ENCODE measurements around the gene PSG6. TPM values are rescaled to one million over a fixed set of nuclear protein-coding genes. Genes with fewer than 3 reads are reported as not detected.
"Not testable (repeated sequence)": the region's sequence is repeated elsewhere in the genome, so short reads cannot be mapped to it uniquely, and the experiment has no call there.

The PSG6 gene
- total RNA-seq, 8 experiments from 2014 or later = 0.29 to 1.00 (median 0.58) TPM; not detected in 4

- WGBS, 10 experiments = 0% methylated on average over 1 of the region's 1 CpG; no CpG with 5 or more reads in 7 of the 10 experiments
- ATAC-seq (replicated peaks in 6 of 8); H3K27ac ChIP-seq; in situ Hi-C loops (cut with MboI; ENCODE audit: low pct_unique_long_range_greater_than_20kb in 2 of 9, low sequenced_read_pairs in 9 of 9, unreplicated experiment in 9 of 9); H3K4me3 ChIP-seq; H3K4me1 ChIP-seq (replicated peaks in 1 of 2): not testable (repeated sequence)
Observed at GRCh38 chr19:42898656-42899055, 19.0 kb downstream of the PSG6 start.

- in situ Hi-C loops (cut with MboI; ENCODE audit: low pct_unique_long_range_greater_than_20kb in 2 of 9, low sequenced_read_pairs in 9 of 9, unreplicated experiment in 9 of 9) = not testable (repeated sequence)
Observed at GRCh38 chr19:42897729-42898128, 20.0 kb downstream of the PSG6 start.

GRCh38 chr19:42890446-42890845 lies 27.2 kb downstream of the PSG6 start:
- H3K27ac ChIP-seq; H3K4me3 ChIP-seq; in situ Hi-C loops (cut with MboI; ENCODE audit: low pct_unique_long_range_greater_than_20kb in 2 of 9, low sequenced_read_pairs in 9 of 9, unreplicated experiment in 9 of 9); H3K4me1 ChIP-seq (replicated peaks in 1 of 2); ATAC-seq (replicated peaks in 6 of 8): not testable (repeated sequence)
- WGBS, 10 experiments = 8 to 100% (median 50%) methylated on average over 1 to 4 of the region's 7 CpGs; no CpG with 5 or more reads in 2 of the 10 experiments

More at GRCh38 chr19:42897729-42898128, 20.0 kb downstream of the PSG6 start:
- ATAC-seq (replicated peaks in 6 of 8); H3K27ac ChIP-seq; H3K4me3 ChIP-seq; H3K4me1 ChIP-seq (replicated peaks in 1 of 2): not testable (repeated sequence)
- WGBS, 10 experiments = 0 to 80% (median 0%) methylated on average over 1 of the region's 1 CpG; no CpG with 5 or more reads in 5 of the 10 experiments

GRCh38 chr19:42887876-42888445 lies 29.7 kb downstream of the PSG6 start:
- H3K4me1 ChIP-seq (replicated peaks in 1 of 2); H3K27ac ChIP-seq; in situ Hi-C loops (cut with MboI; ENCODE audit: low pct_unique_long_range_greater_than_20kb in 2 of 9, low sequenced_read_pairs in 9 of 9, unreplicated experiment in 9 of 9); H3K4me3 ChIP-seq: not testable (repeated sequence)
- ATAC-seq (replicated peaks in 6 of 8) = peak in 1 of 8 experiments; percentile 43

GRCh38 chr19:42882730-42883129 lies 35.0 kb downstream of the PSG6 start:
- in situ Hi-C loops (cut with MboI; ENCODE audit: low pct_unique_long_range_greater_than_20kb in 2 of 9, low sequenced_read_pairs in 9 of 9, unreplicated experiment in 9 of 9) = not testable (repeated sequence)

GRCh38 chr19:42882010-42882409 lies 35.7 kb downstream of the PSG6 start:
- in situ Hi-C loops (cut with MboI; ENCODE audit: low pct_unique_long_range_greater_than_20kb in 2 of 9, low sequenced_read_pairs in 9 of 9, unreplicated experiment in 9 of 9) = not testable (repeated sequence)
- WGBS, 10 experiments = 0 to 100% (median 60%) methylated on average over 1 to 5 of the region's 5 CpGs; no CpG with 5 or more reads in 3 of the 10 experiments

More at GRCh38 chr19:42882730-42883129, 35.0 kb downstream of the PSG6 start:
- H3K4me1 ChIP-seq (replicated peaks in 1 of 2); ATAC-seq (replicated peaks in 6 of 8); H3K4me3 ChIP-seq; H3K27ac ChIP-seq: not testable (repeated sequence)
- WGBS, 10 experiments = 0 to 88% (median 16%) methylated on average over 1 to 2 of the region's 2 CpGs; no CpG with 5 or more reads in 3 of the 10 experiments

GRCh38 chr19:42881279-42881678 lies 36.4 kb downstream of the PSG6 start:
- H3K4me1 ChIP-seq (replicated peaks in 1 of 2); in situ Hi-C loops (cut with MboI; ENCODE audit: low pct_unique_long_range_greater_than_20kb in 2 of 9, low sequenced_read_pairs in 9 of 9, unreplicated experiment in 9 of 9); ATAC-seq (replicated peaks in 6 of 8); H3K27ac ChIP-seq; H3K4me3 ChIP-seq: not testable (repeated sequence)
- 60% methylated on average over 1 of the region's 8 CpGs; no CpG with 5 or more reads in 9 of the 10 experiments for WGBS, 10 experiments

More at GRCh38 chr19:42882010-42882409, 35.7 kb downstream of the PSG6 start:
- not testable (repeated sequence) for H3K4me3 ChIP-seq; ATAC-seq (replicated peaks in 6 of 8); H3K4me1 ChIP-seq (replicated peaks in 1 of 2); H3K27ac ChIP-seq

- in situ Hi-C loops (cut with MboI; ENCODE audit: low pct_unique_long_range_greater_than_20kb in 2 of 9, low sequenced_read_pairs in 9 of 9, unreplicated experiment in 9 of 9); ATAC-seq (replicated peaks in 6 of 8); H3K4me3 ChIP-seq; H3K27ac ChIP-seq; H3K4me1 ChIP-seq (replicated peaks in 1 of 2): not testable (repeated sequence)
- WGBS, 10 experiments = no CpG with 5 or more reads among the region's 9 CpGs
Observed at GRCh38 chr19:42880621-42881020, 37.1 kb downstream of the PSG6 start.

- no peak for ATAC-seq (replicated peaks in 6 of 8)
- WGBS, 10 experiments = 0 to 100% (median 93%) methylated on average over 1 to 2 of the region's 2 CpGs; no CpG with 5 or more reads in 7 of the 10 experiments
- in situ Hi-C loops (cut with MboI; ENCODE audit: low pct_unique_long_range_greater_than_20kb in 2 of 9, low sequenced_read_pairs in 9 of 9, unreplicated experiment in 9 of 9) = no loop called here
Observed at GRCh38 chr19:42879613-42880012, 38.1 kb downstream of the PSG6 start, which contains the start of gene PSG1. TSS of gene PSG1 (minus strand) at chr19:42879713. CDS start at chr19:42879581, 132 bp downstream.

GRCh38 chr19:42876596-42876995 lies 41.1 kb downstream of the PSG6 start:
- H3K27ac ChIP-seq; H3K4me1 ChIP-seq (replicated peaks in 1 of 2); in situ Hi-C loops (cut with MboI; ENCODE audit: low pct_unique_long_range_greater_than_20kb in 2 of 9, low sequenced_read_pairs in 9 of 9, unreplicated experiment in 9 of 9); H3K4me3 ChIP-seq; ATAC-seq (replicated peaks in 6 of 8): not testable (repeated sequence)

More at GRCh38 chr19:42879613-42880012, 38.1 kb downstream of the PSG6 start, which contains the start of gene PSG1:
- Histone ChIP-seq H3K4me1 (replicated peaks in 1 of 2) (no peaks in the 10 kb centered on the region), H3K27ac (no peak within 1 kb of the TSS), H3K4me3 (no peak within 1 kb of the TSS)

GRCh38 chr19:42875881-42876280 lies 41.8 kb downstream of the PSG6 start:
- in situ Hi-C loops (cut with MboI; ENCODE audit: low pct_unique_long_range_greater_than_20kb in 2 of 9, low sequenced_read_pairs in 9 of 9, unreplicated experiment in 9 of 9); H3K27ac ChIP-seq; H3K4me3 ChIP-seq; ATAC-seq (replicated peaks in 6 of 8); H3K4me1 ChIP-seq (replicated peaks in 1 of 2): not testable (repeated sequence)
- 0 to 78% (median 20%) methylated on average over 1 of the region's 1 CpG; no CpG with 5 or more reads in 4 of the 10 experiments for WGBS, 10 experiments

- H3K4me1 ChIP-seq (replicated peaks in 1 of 2); in situ Hi-C loops (cut with MboI; ENCODE audit: low pct_unique_long_range_greater_than_20kb in 2 of 9, low sequenced_read_pairs in 9 of 9, unreplicated experiment in 9 of 9); H3K4me3 ChIP-seq; ATAC-seq (replicated peaks in 6 of 8); H3K27ac ChIP-seq: not testable (repeated sequence)
- WGBS, 10 experiments = 13 to 100% (median 46%) methylated on average over 1 to 3 of the region's 4 CpGs; no CpG with 5 or more reads in 1 of the 10 experiments
Observed at GRCh38 chr19:42874901-42875813, 42.5 kb downstream of the PSG6 start.

GRCh38 chr19:42874136-42874535 lies 43.6 kb downstream of the PSG6 start:
- H3K27ac ChIP-seq; in situ Hi-C loops (cut with MboI; ENCODE audit: low pct_unique_long_range_greater_than_20kb in 2 of 9, low sequenced_read_pairs in 9 of 9, unreplicated experiment in 9 of 9); H3K4me3 ChIP-seq; H3K4me1 ChIP-seq (replicated peaks in 1 of 2); ATAC-seq (replicated peaks in 6 of 8): not testable (repeated sequence)
- WGBS, 10 experiments = 17 to 100% (median 63%) methylated on average over 1 to 3 of the region's 3 CpGs; no CpG with 5 or more reads in 6 of the 10 experiments

Data from motor neuron (in vitro differentiated cells).